ENCODE measurements around the gene GARS1.

Gene GARS1

DNA sequence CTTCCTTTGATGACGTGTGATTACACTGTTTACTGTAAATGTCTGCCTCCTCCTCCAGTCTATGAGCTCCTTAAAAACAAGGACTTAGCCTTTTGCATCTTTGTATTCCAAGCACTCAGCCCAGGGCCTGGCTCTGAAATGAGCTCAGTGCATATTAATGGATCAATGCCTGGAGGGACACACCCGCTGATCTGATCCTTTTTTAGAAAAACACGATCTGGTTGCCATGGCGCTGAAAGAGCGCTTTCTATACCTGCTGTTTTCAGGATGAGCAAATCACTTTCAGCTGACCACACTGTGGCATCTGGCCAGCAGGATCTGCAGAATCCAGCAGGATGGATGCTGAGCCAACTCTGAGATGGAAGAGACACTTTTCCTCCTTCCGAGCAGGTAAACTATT is 37.8 kb upstream of the GARS1 start:
- Histone ChIP-seq H3K4me3 (no peak overlapping the region), H3K4me1 (peaks cover 0 to 6% (median 1%) of the 10 kb centered on the region in 4 donors), H3K36me3 (peaks cover 0 to 20% (median 9%) of the 10 kb centered on the region in 3 donors), H3K27ac (no peak overlapping the region), H3K9me3 (no peaks in the 10 kb centered on the region), H3K27me3 (no peaks in the 10 kb centered on the region)
- no peak for DNase-seq
- TF ChIP-seq, protein P1, sequence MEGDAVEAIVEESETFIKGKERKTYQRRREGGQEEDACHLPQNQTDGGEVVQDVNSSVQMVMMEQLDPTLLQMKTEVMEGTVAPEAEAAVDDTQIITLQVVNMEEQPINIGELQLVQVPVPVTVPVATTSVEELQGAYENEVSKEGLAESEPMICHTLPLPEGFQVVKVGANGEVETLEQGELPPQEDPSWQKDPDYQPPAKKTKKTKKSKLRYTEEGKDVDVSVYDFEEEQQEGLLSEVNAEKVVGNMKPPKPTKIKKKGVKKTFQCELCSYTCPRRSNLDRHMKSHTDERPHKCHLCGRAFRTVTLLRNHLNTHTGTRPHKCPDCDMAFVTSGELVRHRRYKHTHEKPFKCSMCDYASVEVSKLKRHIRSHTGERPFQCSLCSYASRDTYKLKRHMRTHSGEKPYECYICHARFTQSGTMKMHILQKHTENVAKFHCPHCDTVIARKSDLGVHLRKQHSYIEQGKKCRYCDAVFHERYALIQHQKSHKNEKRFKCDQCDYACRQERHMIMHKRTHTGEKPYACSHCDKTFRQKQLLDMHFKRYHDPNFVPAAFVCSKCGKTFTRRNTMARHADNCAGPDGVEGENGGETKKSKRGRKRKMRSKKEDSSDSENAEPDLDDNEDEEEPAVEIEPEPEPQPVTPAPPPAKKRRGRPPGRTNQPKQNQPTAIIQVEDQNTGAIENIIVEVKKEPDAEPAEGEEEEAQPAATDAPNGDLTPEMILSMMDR (IDR thresholded peaks at IDR 0.05), result no peak
- intact Hi-C loops (cut with DNase I; ENCODE audit: low total_unique reads), result no loop called here

DNA sequence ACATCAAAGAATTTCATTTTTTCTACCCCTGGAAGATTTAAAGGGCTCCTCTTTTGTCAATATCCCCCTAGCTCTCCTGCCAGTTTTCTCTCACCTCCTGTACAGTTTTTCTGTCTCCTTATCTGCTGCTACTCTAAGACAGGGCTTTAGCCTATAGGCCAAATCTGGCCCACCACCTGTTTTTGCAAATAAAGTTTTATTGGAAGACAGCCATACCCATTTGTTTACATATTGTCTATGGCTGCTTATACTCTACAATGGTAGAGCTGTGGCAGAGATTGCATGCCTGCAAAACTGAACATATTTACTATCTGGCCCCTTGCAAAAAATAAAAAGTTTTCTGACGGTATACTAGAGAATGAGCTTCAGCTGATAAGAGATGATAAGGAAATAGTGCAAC is 37.4 kb upstream of the GARS1 start:
- H3K4me1 ChIP-seq, result peaks cover 0 to 4% (median 1%) of the 10 kb centered on the region in 4 donors
- no peak overlapping the region for H3K4me3 ChIP-seq
- H3K36me3 ChIP-seq, result peaks cover 0 to 21% (median 9%) of the 10 kb centered on the region in 3 donors
- intact Hi-C loops (cut with DNase I; ENCODE audit: low total_unique reads), result no loop called here
- no peaks in the 10 kb centered on the region for H3K27me3 ChIP-seq
- no peaks in the 10 kb centered on the region for H3K9me3 ChIP-seq
- H3K27ac ChIP-seq, result no peak overlapping the region
- no peak for DNase-seq
- TF ChIP-seq, protein P1 (IDR thresholded peaks at IDR 0.05), result no peak

DNA sequence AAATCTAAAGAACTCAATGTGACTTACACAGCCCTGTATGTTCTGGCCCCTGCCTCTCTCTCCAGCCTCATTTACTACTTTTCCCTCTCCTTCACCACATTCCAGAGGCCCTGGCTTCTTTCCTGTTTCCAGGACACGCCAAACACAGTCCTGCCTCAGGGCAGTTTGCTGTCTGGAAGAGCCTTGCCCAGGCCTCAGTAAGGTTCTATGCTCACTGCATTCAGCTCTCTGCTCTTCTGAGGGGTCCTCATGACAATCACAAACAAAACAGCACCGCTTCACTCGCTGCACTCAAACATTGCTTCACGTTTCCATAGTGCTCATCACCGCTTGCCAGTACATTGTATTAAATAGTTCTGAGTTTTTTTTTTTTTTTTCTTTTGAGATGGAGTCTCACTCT is 35.1 kb upstream of the GARS1 start:
- H3K36me3 ChIP-seq, result peaks cover 5 to 36% (median 9%) of the 10 kb centered on the region in 3 donors
- TF ChIP-seq, protein P1 (IDR thresholded peaks at IDR 0.05), result no peak
- no peaks in the 10 kb centered on the region for H3K9me3 ChIP-seq
- peaks cover 0 to 11% (median 1%) of the 10 kb centered on the region in 4 donors for H3K4me1 ChIP-seq
- no peak overlapping the region for H3K27ac ChIP-seq
- no peaks in the 10 kb centered on the region for H3K27me3 ChIP-seq
- no peak for DNase-seq
- H3K4me3 ChIP-seq, result no peak overlapping the region
- intact Hi-C loops (cut with DNase I; ENCODE audit: low total_unique reads), result loop anchor here (10.0 kb wide), 1 partner anchor 395 kb away; no protein-coding TSS in a partner anchor

DNA sequence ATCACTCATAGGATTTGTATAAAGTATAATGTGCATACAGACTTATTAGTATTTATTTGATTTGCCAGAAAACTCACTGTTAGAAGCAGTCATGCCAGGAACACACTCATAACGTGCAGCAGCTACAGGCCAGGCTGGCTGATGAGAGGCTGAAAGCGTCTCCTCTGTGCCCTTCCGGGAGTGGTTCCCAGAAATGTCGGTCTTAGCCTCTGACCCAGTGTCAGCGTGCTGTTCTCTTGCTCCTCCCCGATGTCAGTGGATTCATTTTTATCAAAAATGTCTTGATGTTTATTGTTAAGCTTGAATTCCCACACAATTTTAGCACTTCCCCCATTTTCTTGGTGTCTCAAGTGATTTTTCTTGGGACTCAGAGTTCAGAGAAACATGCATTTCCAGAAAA is 33.3 kb upstream of the GARS1 start:
- intact Hi-C loops (cut with DNase I; ENCODE audit: low total_unique reads), result loop anchor here (10.0 kb wide), 1 partner anchor 397 kb away; no protein-coding TSS in a partner anchor

DNA sequence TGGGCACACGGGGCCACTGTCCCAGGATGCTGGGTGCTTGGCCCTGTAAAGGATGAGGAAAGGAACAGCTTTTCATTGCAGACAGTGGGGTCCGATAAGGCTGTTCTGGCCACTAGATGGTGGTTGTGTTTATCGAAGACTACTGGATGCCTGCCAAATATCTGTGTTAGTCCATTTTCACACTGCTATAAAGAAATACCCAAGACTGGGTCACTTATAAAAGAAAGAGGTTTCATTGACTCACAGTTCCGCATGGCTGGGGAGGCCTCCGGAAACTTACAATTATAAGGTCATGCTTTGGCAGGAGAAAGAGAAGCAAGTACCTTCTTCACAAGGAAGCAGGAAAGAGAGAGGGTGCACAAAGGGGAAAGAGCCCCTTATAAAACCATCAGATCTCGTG is 32.2 kb upstream of the GARS1 start:
- no peak overlapping the region for H3K27ac ChIP-seq
- intact Hi-C loops (cut with DNase I; ENCODE audit: low total_unique reads), result loop anchor here (10.0 kb wide), 1 partner anchor 398 kb away; no protein-coding TSS in a partner anchor
- TF ChIP-seq, protein P1 (IDR thresholded peaks at IDR 0.05), result no peak
- DNase-seq, result no peak
- H3K4me1 ChIP-seq, result peaks cover 0 to 6% (median 1%) of the 10 kb centered on the region in 4 donors
- no peak overlapping the region for H3K4me3 ChIP-seq
- H3K36me3 ChIP-seq, result peaks cover 11 to 61% (median 11%) of the 10 kb centered on the region in 3 donors
- H3K9me3 ChIP-seq, result no peaks in the 10 kb centered on the region
- H3K27me3 ChIP-seq, result no peaks in the 10 kb centered on the region

More for the DNA sequence above, 33.3 kb upstream of the GARS1 start:
- peaks cover 0 to 10% (median 1%) of the 10 kb centered on the region in 4 donors for H3K4me1 ChIP-seq
- no peak overlapping the region for H3K27ac ChIP-seq
- peaks cover 5 to 51% (median 12%) of the 10 kb centered on the region in 3 donors for H3K36me3 ChIP-seq
- peak in 1 of 2 donors; percentile 27 for DNase-seq
- TF ChIP-seq, protein P1 (IDR thresholded peaks at IDR 0.05), result no peak
- H3K9me3 ChIP-seq, result no peaks in the 10 kb centered on the region
- no peaks in the 10 kb centered on the region for H3K27me3 ChIP-seq
- H3K4me3 ChIP-seq, result no peak overlapping the region

Measured in tibial artery (tissue), 4 donors.